ENCODE measurements around the gene ZNF316. TPM values are rescaled to one million over a fixed set of nuclear protein-coding genes. Genes with fewer than 3 reads are reported as not detected.

The ZNF316 gene
- total RNA-seq, 1 donor = 12.1 TPM

DNA sequence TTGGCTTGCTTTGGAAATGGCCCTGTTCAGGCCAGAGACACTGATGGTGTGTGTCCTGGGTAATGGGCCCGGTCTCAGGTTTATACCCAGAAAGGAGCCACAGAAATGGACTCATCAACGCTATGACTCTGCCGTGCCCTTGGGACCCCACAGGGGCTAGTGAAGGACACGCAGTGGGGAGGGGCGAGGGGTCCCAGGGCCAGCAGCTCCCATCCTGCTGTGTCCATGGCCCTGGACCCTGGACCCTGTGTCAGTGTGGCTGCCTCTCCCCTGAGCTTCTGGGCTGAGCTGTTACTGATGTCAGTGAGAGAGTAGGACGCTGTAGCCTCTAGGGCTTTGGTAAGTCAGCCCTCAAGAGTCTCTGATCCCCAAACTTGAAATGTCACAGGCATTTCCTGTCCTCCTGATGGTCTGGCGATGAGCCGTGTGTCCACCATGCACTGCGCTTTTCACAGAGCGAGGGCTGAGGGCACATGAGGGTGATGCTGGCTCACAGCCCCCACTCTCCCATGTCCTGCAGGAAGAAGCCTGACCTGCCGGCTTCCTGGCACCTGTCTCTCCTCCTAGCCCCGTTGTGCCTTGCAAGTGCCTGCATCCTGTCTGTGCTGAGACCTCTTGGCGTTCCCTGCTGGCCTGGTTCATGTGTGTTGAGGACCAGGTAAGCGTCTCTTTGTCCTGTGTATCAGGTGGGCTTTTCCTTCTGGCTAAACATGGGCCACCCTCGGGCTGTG, 4.4 kb downstream of the ZNF316 start:
- TF ChIP-seq, protein P1, sequence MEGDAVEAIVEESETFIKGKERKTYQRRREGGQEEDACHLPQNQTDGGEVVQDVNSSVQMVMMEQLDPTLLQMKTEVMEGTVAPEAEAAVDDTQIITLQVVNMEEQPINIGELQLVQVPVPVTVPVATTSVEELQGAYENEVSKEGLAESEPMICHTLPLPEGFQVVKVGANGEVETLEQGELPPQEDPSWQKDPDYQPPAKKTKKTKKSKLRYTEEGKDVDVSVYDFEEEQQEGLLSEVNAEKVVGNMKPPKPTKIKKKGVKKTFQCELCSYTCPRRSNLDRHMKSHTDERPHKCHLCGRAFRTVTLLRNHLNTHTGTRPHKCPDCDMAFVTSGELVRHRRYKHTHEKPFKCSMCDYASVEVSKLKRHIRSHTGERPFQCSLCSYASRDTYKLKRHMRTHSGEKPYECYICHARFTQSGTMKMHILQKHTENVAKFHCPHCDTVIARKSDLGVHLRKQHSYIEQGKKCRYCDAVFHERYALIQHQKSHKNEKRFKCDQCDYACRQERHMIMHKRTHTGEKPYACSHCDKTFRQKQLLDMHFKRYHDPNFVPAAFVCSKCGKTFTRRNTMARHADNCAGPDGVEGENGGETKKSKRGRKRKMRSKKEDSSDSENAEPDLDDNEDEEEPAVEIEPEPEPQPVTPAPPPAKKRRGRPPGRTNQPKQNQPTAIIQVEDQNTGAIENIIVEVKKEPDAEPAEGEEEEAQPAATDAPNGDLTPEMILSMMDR (IDR thresholded peaks at IDR 0.05; ENCODE audit: insufficient read depth, low read depth, low read length) = no peak

DNA sequence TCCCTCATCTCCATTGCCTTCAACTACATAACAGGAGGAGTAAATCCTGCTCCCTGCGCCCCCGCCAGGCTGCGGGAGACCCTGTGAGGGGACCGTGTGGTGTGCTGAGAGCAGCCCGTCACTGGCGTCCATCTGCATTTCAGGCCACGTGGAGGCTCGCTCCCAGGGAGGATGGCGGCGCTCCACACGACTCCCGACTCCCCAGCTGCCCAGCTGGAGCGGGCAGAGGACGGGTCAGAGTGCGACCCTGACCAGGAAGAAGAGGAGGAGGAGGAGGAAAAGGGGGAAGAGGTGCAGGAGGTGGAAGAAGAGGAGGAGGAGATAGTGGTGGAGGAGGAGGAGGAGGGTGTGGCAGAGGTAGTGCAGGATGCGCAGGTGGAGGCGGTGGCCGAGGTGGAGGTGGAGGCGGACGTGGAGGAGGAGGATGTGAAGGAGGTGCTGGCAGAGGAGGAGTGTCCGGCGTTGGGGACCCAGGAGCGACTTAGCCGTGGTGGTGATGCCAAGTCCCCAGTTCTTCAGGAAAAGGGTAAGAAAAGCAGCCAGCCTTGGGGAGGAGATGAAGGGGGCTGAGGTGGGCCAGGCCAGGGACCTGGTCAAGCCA, 5.2 kb downstream of the ZNF316 start:
- H3K4me3 ChIP-seq (ENCODE audit: low read depth, low read length) = no peak overlapping the region
- TF ChIP-seq, protein P1 (IDR thresholded peaks at IDR 0.05; ENCODE audit: insufficient read depth, low read depth, low read length) = no peak
- DNase-seq (ENCODE audit: low read depth) = no peak

More for the DNA sequence above, 4.4 kb downstream of the ZNF316 start:
- DNase-seq (ENCODE audit: low read depth) = no peak
- no peak overlapping the region for H3K4me3 ChIP-seq (ENCODE audit: low read depth, low read length)

DNA sequence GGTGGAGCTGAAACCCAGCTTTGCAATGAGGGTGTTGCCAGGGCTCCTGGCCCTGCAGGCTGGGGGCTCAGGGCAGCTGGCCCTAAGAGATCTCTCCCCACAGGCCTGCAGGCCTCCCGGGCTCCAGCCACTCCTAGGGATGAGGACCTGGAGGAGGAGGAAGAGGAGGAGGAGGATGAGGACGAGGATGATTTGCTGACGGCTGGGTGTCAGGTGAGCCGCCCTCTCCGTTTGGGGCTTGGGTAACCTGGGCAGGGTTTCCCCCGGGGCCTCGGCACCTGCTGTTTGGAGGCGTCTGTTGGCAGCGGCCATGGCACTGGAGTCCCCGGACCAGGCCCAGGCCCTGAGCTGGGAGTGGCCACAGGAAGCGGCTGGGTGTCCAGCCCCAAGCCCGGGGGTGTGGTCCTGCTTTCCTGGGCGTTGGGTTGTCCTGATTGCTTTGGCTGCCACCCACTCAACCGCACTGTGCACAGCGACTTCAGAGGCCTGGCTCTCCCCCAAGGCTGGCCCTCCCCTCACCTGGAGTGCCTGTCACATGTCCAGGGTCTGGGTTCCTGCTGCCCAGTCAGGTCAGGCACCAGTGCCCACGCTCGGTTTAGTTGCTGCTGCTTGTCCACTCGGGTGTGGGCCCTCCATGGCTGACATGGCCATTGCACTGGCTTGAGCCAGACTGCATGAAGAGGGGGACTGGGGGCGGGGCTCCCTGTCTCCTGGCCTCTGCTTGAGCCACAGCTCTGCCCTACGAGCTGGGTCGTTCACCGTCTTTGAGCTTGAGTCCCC, 5.9 kb downstream of the ZNF316 start:
- no peak overlapping the region for H3K4me3 ChIP-seq (ENCODE audit: low read depth, low read length)
- DNase-seq (ENCODE audit: low read depth) = no peak
- TF ChIP-seq, protein P1 (IDR thresholded peaks at IDR 0.05; ENCODE audit: insufficient read depth, low read depth, low read length) = no peak

DNA sequence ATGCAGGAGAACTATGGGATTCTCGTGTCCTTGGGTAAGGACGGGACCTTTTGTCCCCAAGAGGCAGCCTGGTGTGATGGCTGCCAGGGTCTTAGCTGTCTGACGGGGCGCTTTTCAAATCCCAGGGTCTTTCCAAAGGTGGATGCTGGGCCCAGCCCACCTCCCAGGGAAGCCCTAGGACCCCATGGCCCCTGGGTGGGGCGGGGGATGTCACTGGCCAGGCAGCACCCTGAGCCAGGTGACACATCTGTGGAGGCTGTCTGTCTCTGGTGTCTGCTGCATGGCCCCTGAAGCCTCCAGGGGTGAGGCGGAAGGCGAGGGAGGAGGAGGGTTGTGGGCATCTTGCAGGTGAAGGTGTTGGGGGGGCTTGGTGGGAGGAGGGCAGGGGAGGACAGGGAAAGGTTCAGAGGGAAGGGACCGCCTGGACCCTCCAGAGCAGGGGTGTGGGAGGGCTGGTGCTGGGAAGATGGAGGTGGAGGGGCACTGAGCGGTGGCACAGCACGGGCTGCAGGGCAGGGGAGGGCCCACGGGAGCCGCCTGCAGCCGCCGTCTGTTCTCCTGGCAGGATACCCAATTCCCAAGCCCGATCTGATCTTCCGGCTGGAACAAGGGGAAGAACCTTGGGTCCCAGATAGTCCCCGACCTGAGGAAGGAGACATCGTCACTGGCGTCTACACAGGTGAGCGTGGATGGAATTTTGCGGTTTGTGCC, 7.0 kb downstream of the ZNF316 start:
- no peak overlapping the region for H3K4me3 ChIP-seq (ENCODE audit: low read depth, low read length)
- DNase-seq (ENCODE audit: low read depth) = no peak
- TF ChIP-seq, protein P1 (IDR thresholded peaks at IDR 0.05; ENCODE audit: insufficient read depth, low read depth, low read length) = no peak

DNA sequence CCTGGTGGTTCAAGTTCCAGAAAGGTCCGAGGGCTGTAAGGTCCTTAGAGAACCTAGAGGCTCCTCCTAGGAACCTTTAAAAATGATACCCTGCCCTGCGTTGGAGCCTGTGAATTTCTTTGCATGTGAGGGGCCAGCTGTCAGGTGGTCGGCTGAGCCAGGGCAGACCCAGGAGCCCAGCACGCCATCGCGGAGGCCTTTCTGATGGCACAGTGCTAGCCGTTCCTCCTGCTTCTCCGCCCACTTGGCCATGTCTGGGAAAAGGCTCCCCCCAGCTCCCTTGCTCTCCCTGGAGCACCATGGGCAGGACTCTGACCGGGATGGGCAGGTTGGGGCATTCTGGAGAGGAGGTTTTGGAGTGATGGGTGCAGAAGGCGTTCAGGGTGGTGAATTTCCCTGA, 7.6 kb downstream of the ZNF316 start:
- TF ChIP-seq, protein P1 (IDR thresholded peaks at IDR 0.05; ENCODE audit: insufficient read depth, low read depth, low read length) = no peak
- H3K4me3 ChIP-seq (ENCODE audit: low read depth, low read length) = no peak overlapping the region
- DNase-seq (ENCODE audit: low read depth) = no peak

DNA sequence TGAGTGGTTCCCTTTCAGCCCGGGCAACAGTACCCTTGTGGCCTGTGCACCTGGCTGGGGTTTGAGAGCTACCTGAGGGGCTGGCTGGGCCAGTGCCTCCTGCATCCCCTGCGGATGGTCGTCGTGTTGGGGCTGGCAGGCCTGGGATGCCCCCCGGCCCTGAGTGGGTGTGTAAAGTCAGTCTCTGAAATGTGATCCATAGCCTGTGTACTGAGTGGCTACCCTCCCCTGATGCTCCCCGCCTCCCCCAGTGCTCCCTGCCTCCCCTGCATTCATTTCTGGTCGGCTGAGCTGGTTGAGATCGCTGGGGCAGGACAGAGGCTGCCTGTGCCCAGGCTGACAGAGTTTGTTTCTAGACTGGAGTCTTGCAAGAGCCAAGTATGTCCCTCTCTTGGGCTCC, 9.3 kb downstream of the ZNF316 start:
- DNase-seq (ENCODE audit: low read depth) = no peak
- TF ChIP-seq, protein P1 (IDR thresholded peaks at IDR 0.05; ENCODE audit: insufficient read depth, low read depth, low read length) = no peak
- no peak overlapping the region for H3K4me3 ChIP-seq (ENCODE audit: low read depth, low read length)

Data from fibroblast of villous mesenchyme (primary cell).